ENCODE measurements around the gene TK2.

DNA sequence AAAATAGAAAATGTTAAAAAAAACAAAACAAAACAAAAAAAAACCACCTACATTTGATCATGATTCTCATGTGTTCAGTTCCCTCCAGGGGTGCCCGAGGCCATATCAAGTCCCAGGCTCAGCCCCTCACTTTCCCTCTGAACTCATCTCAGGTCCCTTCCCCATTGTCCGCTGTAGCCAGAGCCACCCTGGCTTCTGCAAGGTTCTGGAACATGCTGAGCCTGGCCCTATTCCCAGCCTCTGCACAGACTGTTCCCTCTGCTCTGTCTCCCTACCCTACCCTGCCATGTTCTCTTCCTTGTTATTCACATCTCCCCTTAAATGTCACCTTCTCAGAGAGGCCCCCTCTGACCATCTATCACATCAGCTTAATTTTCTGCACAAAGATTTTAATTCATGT, 46.9 kb downstream of the TK2 start:
- TF ChIP-seq, protein P1, sequence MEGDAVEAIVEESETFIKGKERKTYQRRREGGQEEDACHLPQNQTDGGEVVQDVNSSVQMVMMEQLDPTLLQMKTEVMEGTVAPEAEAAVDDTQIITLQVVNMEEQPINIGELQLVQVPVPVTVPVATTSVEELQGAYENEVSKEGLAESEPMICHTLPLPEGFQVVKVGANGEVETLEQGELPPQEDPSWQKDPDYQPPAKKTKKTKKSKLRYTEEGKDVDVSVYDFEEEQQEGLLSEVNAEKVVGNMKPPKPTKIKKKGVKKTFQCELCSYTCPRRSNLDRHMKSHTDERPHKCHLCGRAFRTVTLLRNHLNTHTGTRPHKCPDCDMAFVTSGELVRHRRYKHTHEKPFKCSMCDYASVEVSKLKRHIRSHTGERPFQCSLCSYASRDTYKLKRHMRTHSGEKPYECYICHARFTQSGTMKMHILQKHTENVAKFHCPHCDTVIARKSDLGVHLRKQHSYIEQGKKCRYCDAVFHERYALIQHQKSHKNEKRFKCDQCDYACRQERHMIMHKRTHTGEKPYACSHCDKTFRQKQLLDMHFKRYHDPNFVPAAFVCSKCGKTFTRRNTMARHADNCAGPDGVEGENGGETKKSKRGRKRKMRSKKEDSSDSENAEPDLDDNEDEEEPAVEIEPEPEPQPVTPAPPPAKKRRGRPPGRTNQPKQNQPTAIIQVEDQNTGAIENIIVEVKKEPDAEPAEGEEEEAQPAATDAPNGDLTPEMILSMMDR (IDR thresholded peaks at IDR 0.05) = no peak
- TF ChIP-seq POLR2AphosphoS5 (IDR thresholded peaks at IDR 0.05) = no peak
- TF ChIP-seq POLR2A (IDR thresholded peaks at IDR 0.05) = no peak

Measured in breast epithelium (tissue), 3 donors.